ENCODE measurements around the gene ZNF578.

Gene ZNF578

GRCh38 chr19:52453324-52454094 lies at the start of gene ZNF578:
TSS of gene ZNF578 (plus strand) at chr19:52453553. CDS start at chr19:52501846, 48,293 bp downstream.
- POLR2A ChIA-PET = interaction anchor here (0.6 kb wide), 2 partner anchors 603 to 608 kb away, joined by 3 read pairs; no protein-coding TSS in a partner anchor
- CTCF ChIA-PET = no interaction called here
- DNase-seq (ENCODE audit: low read depth, low spot score) = peak; percentile 12
- TF ChIP-seq, protein P1, sequence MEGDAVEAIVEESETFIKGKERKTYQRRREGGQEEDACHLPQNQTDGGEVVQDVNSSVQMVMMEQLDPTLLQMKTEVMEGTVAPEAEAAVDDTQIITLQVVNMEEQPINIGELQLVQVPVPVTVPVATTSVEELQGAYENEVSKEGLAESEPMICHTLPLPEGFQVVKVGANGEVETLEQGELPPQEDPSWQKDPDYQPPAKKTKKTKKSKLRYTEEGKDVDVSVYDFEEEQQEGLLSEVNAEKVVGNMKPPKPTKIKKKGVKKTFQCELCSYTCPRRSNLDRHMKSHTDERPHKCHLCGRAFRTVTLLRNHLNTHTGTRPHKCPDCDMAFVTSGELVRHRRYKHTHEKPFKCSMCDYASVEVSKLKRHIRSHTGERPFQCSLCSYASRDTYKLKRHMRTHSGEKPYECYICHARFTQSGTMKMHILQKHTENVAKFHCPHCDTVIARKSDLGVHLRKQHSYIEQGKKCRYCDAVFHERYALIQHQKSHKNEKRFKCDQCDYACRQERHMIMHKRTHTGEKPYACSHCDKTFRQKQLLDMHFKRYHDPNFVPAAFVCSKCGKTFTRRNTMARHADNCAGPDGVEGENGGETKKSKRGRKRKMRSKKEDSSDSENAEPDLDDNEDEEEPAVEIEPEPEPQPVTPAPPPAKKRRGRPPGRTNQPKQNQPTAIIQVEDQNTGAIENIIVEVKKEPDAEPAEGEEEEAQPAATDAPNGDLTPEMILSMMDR (IDR thresholded peaks at IDR 0.05; ENCODE audit: insufficient read depth, low read length, missing control alignments) = no peak
- peak within 1 kb of the TSS; percentile 82 for H3K4me3 ChIP-seq (ENCODE audit: low read depth, low read length)

DNA sequence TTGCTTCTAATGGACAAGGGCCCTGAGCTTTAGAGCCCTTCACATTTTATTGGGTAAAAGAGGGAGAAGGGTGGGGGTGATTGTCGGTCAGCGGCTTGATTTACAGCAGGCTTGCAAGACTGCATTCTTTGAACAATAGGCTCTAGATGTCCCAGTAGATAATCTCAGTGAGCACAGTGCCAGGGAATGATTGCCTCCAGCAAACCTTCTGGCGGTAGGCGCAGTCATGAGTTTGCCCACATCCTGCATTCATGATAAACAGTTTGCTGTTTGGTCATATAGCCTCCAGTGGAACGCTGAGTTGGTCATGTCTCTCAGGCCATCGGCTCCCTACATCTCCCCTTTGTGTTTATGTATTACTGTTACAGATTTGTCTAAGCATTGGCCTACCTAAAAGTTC lies 43.1 kb upstream of the ZNF578 start:
- DNase-seq (ENCODE audit: low read depth, low spot score) = no peak
- CTCF ChIA-PET = no interaction called here
- POLR2A ChIA-PET = no interaction called here
- TF ChIP-seq, protein P1 (IDR thresholded peaks at IDR 0.05; ENCODE audit: insufficient read depth, low read length, missing control alignments) = no peak
- H3K4me3 ChIP-seq (ENCODE audit: low read depth, low read length) = no peak overlapping the region

GRCh38 chr19:52415711-52416110 lies 37.6 kb upstream of the ZNF578 start:
- ChIA-PET POLR2A (no interaction called here), CTCF (no interaction called here)

GRCh38 chr19:52428937-52429336 lies 24.4 kb upstream of the ZNF578 start, which contains the start of gene ZNF534:
TSS of gene ZNF534 (plus strand) at chr19:52429148. CDS start at chr19:52431475, 2,327 bp downstream.
- no peak within 1 kb of the TSS for H3K4me3 ChIP-seq (ENCODE audit: low read depth, low read length)
- POLR2A ChIA-PET = no interaction called here
- CTCF ChIA-PET = no interaction called here
- TF ChIP-seq, protein P1 (IDR thresholded peaks at IDR 0.05; ENCODE audit: insufficient read depth, low read length, missing control alignments) = no peak
- DNase-seq (ENCODE audit: low read depth, low spot score) = no peak

More at GRCh38 chr19:52415711-52416110, 37.6 kb upstream of the ZNF578 start:
- H3K4me3 ChIP-seq (ENCODE audit: low read depth, low read length) = no peak overlapping the region
- TF ChIP-seq, protein P1 (IDR thresholded peaks at IDR 0.05; ENCODE audit: insufficient read depth, low read length, missing control alignments) = no peak
- DNase-seq (ENCODE audit: low read depth, low spot score) = no peak

- H3K4me3 ChIP-seq (ENCODE audit: low read depth, low read length) = no peak overlapping the region
- TF ChIP-seq, protein P1 (IDR thresholded peaks at IDR 0.05; ENCODE audit: insufficient read depth, low read length, missing control alignments) = no peak
- POLR2A ChIA-PET = no interaction called here
- CTCF ChIA-PET = no interaction called here
- DNase-seq (ENCODE audit: low read depth, low spot score) = no peak
These were observed 11.2 kb upstream of the ZNF578 start for GRCh38 chr19:52442179-52442578.

- CTCF ChIA-PET = no interaction called here
- no peak overlapping the region for H3K4me3 ChIP-seq (ENCODE audit: low read depth, low read length)
- POLR2A ChIA-PET = no interaction called here
- TF ChIP-seq, protein P1 (IDR thresholded peaks at IDR 0.05; ENCODE audit: insufficient read depth, low read length, missing control alignments) = no peak
- no peak for DNase-seq (ENCODE audit: low read depth, low spot score)
These were observed 8.8 kb upstream of the ZNF578 start for GRCh38 chr19:52444506-52444905.
